ES-I3 (cell line): ENCODE results near the gene STX4.

Source experiments
- H3K36me3 ChIP-seq: 2 replicates; pipeline ENCODE4 v1.6.1; 2013; ENCODE audit warnings: mild to moderate bottlenecking, low read length, control low read depth, moderate library complexity; ENCODE audit not compliant: insufficient read depth
- H3K4me1 ChIP-seq: 2 replicates; pipeline ENCODE4 v1.6.1; 2013; ENCODE audit warnings: mild to moderate bottlenecking, control low read depth, low read length; ENCODE audit not compliant: insufficient read depth
- H3K9ac ChIP-seq: 2 replicates; pipeline ENCODE4 v1.6.1; 2013; ENCODE audit warnings: low read depth, mild to moderate bottlenecking, low read length, moderate library complexity
- H3K9me3 ChIP-seq: 2 replicates; pipeline ENCODE4 v1.6.1; 2013; ENCODE audit warnings: mild to moderate bottlenecking, low read length, moderate library complexity; ENCODE audit not compliant: control insufficient read depth, insufficient read depth

STX4 gene

DNA sequence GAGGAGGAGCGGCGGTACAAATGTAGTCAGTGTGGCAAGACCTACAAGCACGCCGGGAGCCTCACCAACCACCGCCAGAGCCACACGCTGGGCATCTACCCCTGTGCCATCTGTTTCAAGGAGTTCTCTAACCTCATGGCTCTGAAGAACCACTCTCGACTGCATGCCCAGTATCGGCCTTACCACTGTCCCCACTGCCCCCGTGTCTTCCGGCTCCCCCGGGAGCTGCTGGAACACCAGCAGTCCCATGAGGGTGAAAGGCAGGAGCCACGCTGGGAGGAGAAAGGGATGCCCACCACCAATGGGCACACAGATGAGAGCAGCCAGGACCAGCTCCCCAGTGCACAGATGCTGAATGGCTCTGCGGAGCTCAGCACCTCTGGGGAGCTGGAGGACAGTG is 43.7 kb downstream of the STX4 start:
- Histone ChIP-seq H3K36me3 (peaks cover 4% of the 10 kb centered on the region; the same call in 1 of the 2 replicates), H3K9ac (no peak overlapping the region), H3K4me1 (0 out of 2 replicates have a peak, but pooled peaks cover 4% of the 10 kb centered on the region), H3K9me3 (no peaks in the 10 kb centered on the region)

DNA sequence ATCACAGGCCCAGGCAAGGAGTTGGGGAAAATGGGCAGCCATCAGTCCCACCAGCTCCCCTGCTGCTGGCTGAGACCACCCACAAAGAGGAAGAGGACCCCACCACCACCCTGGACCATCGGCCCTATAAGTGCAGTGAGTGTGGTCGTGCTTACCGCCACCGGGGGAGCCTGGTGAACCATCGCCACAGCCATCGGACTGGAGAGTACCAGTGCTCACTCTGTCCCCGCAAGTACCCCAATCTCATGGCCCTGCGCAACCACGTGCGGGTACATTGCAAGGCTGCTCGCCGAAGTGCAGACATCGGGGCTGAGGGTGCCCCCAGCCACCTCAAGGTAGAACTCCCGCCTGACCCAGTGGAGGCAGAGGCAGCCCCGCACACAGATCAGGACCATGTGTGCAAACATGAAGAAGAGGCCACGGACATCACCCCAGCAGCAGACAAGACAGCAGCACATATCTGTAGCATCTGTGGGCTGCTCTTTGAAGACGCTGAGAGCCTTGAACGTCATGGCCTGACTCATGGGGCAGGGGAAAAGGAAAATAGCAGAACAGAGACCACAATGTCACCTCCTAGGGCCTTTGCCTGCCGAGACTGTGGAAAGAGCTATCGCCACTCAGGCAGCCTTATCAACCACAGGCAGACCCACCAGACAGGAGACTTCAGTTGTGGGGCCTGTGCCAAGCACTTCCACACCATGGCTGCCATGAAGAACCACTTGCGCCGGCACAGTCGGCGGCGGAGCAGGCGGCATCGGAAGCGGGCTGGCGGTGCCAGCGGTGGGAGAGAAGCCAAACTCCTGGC is 44.4 kb downstream of the STX4 start:
- Histone ChIP-seq H3K9me3 (no peaks in the 10 kb centered on the region), H3K36me3 (peaks cover 4% of the 10 kb centered on the region; the same call in 1 of the 2 replicates), H3K4me1 (no peaks in the 10 kb centered on the region), H3K9ac (no peak overlapping the region)

DNA sequence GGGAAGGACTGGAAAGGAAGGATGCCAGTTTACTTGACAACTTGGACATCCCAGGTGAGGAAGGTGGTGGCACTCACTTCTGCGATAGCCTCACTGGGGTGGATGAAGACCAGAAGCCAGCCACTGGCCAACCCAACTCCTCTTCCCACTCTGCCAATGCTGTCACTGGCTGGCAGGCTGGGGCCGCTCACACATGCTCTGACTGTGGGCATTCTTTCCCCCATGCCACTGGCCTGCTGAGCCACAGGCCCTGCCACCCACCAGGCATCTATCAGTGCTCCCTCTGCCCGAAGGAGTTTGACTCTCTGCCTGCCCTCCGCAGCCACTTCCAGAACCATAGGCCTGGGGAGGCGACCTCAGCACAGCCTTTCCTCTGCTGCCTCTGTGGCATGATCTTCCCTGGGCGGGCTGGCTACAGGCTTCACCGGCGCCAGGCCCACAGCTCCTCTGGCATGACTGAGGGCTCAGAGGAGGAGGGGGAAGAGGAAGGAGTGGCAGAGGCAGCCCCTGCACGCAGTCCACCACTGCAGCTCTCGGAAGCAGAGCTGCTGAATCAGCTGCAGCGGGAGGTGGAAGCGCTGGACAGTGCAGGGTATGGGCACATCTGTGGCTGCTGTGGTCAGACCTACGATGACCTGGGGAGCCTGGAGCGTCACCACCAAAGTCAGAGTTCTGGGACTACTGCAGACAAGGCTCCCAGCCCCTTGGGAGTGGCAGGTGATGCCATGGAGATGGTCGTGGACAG is 45.4 kb downstream of the STX4 start:
- H3K9me3 ChIP-seq: no peaks in the 10 kb centered on the region
- peaks cover 4% of the 10 kb centered on the region; the same call in 1 of the 2 replicates for H3K36me3 ChIP-seq
- H3K4me1 ChIP-seq: no peaks in the 10 kb centered on the region
- no peak overlapping the region for H3K9ac ChIP-seq

GRCh38 chr16:31079342-31079944 is 46.1 kb downstream of the STX4 start:
- Histone ChIP-seq H3K4me1 (no peaks in the 10 kb centered on the region), H3K9ac (no peak overlapping the region), H3K36me3 (peaks cover 4% of the 10 kb centered on the region; the same call in 1 of the 2 replicates), H3K9me3 (no peaks in the 10 kb centered on the region)

DNA sequence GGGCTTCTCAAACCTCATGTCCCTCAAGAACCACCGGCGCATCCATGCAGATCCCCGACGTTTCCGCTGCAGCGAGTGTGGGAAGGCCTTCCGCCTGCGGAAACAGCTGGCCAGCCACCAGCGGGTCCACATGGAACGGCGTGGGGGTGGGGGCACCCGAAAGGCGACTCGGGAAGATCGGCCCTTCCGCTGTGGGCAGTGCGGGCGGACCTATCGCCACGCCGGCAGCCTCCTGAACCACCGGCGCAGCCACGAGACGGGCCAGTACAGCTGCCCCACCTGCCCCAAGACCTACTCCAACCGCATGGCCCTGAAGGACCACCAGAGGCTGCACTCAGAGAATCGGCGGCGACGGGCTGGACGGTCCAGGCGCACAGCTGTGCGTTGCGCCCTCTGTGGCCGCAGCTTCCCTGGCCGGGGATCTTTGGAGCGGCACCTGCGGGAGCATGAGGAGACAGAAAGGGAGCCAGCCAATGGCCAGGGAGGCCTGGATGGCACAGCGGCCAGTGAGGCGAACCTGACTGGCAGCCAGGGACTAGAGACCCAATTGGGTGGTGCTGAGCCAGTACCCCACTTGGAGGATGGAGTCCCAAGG is 46.8 kb downstream of the STX4 start:
- Histone ChIP-seq H3K4me1 (no peaks in the 10 kb centered on the region), H3K36me3 (peaks cover 4% of the 10 kb centered on the region; the same call in 1 of the 2 replicates), H3K9me3 (no peaks in the 10 kb centered on the region), H3K9ac (no peak overlapping the region)

GRCh38 chr16:31080756-31081419 is 47.5 kb downstream of the STX4 start:
- Histone ChIP-seq H3K9ac (no peak overlapping the region), H3K9me3 (no peaks in the 10 kb centered on the region), H3K36me3 (peaks cover 4% of the 10 kb centered on the region; the same call in 1 of the 2 replicates), H3K4me1 (no peaks in the 10 kb centered on the region)

- H3K9ac ChIP-seq: no peak overlapping the region
- no peaks in the 10 kb centered on the region for H3K9me3 ChIP-seq
- H3K4me1 ChIP-seq: no peaks in the 10 kb centered on the region
- H3K36me3 ChIP-seq: peaks cover 4% of the 10 kb centered on the region; the same call in 1 of the 2 replicates
These were observed 48.3 kb downstream of the STX4 start for GRCh38 chr16:31081428-31082351.

DNA sequence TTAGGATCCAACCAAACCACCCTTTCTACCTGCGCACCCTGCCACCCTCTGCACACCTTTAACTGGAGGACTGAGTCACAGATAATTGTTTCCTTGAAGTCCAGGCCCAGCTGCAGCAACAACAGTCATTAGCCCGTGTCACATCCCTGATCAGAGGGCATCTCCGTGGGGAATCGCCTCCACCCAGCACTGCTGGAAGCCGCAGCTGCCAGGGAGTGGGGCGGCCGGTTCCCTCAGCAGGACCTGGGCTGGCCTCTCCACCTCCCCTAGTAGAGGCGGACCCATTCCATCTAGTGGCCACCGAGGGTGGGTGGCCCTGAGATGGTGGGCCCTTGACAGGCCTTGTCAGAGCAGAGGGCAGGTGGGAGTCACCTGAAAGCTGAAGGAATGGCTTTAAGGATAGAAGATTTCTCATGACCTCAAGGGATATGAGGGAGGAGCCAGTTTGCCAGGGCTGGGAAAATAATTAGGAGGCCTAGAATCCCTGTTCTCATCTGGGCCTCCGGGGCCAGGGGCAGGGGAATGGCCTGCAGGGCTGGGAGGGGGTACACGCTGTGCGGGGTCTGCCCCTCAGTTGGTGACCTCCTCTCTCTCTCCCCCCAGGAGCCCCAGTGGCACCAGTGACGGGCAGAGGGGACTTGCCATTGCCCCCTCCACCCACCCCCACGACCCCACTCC is 49.1 kb downstream of the STX4 start:
- H3K9ac ChIP-seq: no peak overlapping the region
- no peaks in the 10 kb centered on the region for H3K9me3 ChIP-seq
- peaks cover 4% of the 10 kb centered on the region; the same call in 1 of the 2 replicates for H3K36me3 ChIP-seq
- no peaks in the 10 kb centered on the region for H3K4me1 ChIP-seq

- H3K9ac ChIP-seq: no peak overlapping the region
- peaks cover 4% of the 10 kb centered on the region; the same call in 1 of the 2 replicates for H3K36me3 ChIP-seq
- H3K4me1 ChIP-seq: no peaks in the 10 kb centered on the region
- no peaks in the 10 kb centered on the region for H3K9me3 ChIP-seq
These were observed 49.7 kb downstream of the STX4 start for GRCh38 chr16:31083081-31083480.

DNA sequence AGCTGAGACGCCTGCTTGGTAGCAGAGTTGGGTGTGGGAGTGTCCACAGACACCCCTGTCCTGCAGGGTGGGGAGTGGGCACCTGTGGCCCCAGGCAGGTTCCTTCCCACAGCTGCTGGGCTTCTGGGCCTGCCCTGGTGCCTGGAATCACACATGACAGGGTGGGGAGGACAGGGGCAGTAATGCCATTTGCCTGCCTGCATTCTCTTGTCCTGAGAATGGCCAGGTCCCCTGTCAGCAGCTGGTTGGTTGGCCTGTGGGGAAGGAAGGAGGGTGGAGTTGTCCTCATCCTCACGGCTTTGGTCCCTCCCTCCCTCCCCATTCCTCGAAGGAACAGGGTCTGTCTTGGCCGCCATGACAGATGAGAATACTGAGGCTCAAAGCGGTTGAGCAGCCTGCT is 50.2 kb downstream of the STX4 start:
- Histone ChIP-seq H3K36me3 (peaks cover 4% of the 10 kb centered on the region; the same call in 1 of the 2 replicates), H3K9me3 (no peaks in the 10 kb centered on the region), H3K9ac (no peak overlapping the region), H3K4me1 (no peaks in the 10 kb centered on the region)

GRCh38 chr16:31083981-31084380 is 50.6 kb downstream of the STX4 start:
- no peak overlapping the region for H3K9ac ChIP-seq
- H3K36me3 ChIP-seq: peaks cover 4% of the 10 kb centered on the region; the same call in 1 of the 2 replicates
- no peaks in the 10 kb centered on the region for H3K9me3 ChIP-seq
- no peaks in the 10 kb centered on the region for H3K4me1 ChIP-seq

- no peaks in the 10 kb centered on the region for H3K9me3 ChIP-seq
- H3K9ac ChIP-seq: no peak overlapping the region
- H3K4me1 ChIP-seq: no peaks in the 10 kb centered on the region
- peaks cover 4% of the 10 kb centered on the region; the same call in 1 of the 2 replicates for H3K36me3 ChIP-seq
These were observed 51.4 kb downstream of the STX4 start for GRCh38 chr16:31084584-31085302.
